Kidney glomerular epithelial cell (primary cell): Measurements from ENCODE around the gene ISCA1.

ENCODE experiments used
- DNase-seq: peaks from one replicate; lab custom pipeline; 2025; lab: John Stamatoyannopoulos, UW

The ISCA1 gene

DNA sequence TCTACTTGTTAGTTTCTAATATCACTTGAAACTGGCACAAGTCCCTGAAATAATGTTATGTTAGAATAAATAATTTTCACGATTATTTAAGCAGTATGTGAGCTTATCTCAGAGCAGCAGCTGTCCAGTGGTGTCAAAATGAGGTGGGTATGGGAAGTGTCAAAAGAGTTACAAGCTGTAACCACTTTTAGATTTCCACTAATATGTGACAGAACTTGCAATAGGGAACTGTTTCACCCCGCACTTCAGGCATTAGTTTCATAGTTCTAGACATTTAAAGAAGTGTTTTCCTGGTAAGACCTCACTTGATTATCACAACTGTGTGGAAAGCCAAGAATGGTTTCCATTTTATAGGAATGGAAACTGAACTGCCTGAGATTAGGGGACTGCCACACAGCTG, 2.9 kb upstream of the ISCA1 start:
- DNase-seq, result no peak

DNA sequence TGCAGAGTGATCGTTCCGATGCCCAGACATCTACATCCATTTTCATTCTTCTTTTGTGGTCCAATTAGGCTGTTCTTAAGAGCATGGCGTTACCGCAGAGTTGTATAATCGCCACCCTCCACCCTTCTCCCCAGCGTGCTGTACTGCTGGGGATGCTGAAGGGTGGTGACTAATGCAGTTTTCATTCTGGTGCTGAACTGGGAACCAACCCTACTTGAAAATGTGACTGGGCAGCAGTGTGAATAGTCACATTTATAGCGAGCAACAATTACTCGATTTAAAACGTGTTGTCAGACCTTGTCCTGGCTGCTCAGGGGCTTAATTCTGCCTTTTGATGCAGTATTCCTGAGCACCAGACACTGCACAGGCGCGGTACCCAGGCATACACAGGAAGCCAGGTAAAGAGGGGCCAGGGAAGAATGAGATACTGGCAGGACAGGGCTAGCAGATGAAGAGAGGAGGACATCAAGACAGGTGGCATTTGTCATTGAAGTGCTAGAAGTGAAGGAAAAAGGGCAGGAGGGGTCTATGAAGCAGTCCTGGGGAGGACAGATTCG, 719 bp upstream of the ISCA1 start:
- peak; percentile 75 for DNase-seq

- no peak for DNase-seq
These were observed 703 bp downstream of the ISCA1 start for GRCh38 chr9:86281593-86282076.

GRCh38 chr9:86280580-86280979, 1.8 kb downstream of the ISCA1 start:
- DNase-seq, result no peak

DNA sequence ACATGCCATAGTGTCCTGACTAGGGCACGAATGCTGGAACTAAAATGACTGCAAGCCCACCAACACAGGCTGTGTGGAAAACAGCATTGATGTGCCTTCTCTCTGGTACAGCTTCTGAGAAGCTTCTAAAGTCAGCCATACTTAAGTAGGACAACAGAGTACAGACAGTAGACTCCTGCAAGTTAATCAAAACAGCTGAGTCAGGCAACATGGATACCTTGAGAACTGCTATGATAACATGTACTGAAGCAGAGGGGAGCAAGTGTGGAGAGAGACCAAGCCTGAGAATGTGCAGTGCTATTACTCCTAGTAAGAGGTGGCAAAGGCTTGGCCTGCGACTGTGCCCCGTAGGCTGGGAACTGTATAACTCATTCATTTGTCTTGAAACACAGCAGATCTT, 2.5 kb downstream of the ISCA1 start:
- DNase-seq, result no peak

GRCh38 chr9:86277072-86277471, 5.3 kb downstream of the ISCA1 start:
- DNase-seq, result no peak

DNA sequence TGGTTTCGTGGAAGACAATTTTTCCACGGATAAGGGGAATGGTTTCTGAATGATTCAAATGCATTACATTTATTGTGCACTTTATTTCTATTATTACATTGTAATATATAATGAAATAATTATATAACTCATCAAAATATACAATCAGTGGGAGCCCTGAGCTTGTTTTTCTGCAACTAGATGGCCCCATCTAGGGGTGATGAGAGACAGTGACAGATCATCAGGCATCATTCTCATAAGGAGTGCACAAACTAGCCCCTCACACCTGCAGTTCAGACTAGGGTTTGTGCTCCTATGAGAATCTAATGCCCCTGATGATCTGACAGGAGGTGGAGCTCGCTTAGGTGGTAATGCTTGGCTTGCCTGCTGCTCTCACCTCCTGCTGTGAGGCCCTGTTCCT, 6.4 kb downstream of the ISCA1 start:
- no peak for DNase-seq

GRCh38 chr9:86274821-86275643, 7.3 kb downstream of the ISCA1 start:
- DNase-seq, result no peak

DNA sequence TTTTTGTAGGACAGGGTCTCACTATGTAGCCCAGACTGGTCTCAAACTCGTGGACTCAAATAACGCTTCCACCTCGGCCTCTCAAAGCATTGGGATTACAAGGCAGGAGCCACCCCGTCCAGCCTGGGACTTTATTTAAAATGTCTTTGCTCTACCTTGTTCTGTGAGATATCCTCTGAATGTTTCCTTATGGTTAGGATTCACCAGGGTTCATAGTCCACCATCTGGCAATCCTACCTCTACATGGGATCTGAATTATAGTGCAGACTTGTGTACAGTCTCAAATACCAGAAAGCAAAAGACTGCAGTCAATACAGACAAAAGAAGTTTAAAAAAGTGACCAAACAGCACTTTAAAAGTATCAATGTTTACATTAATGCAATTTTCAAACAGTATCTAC, 10.1 kb downstream of the ISCA1 start:
- no peak for DNase-seq

- no peak for DNase-seq
These were observed 18.5 kb downstream of the ISCA1 start for GRCh38 chr9:86263876-86264275.

DNA sequence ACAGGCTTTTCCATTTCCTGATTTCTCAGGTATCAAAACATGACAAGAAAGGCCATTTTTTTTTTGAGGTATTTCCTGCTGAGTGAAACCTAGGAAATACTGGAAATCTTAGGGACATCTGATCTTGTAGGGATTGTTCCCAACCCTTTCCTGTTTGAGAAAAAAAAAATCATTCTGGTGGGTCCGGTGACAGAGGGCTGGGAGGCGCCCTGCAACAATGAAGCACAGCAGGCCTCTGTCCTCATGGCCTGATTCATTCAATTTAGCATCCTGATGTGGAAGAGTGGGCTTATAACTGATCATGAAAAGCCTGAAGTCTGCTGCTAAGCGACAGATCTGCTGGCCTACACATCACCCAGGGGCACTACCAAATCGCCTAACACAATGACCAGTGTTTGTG, 19.8 kb downstream of the ISCA1 start:
- no peak for DNase-seq

DNA sequence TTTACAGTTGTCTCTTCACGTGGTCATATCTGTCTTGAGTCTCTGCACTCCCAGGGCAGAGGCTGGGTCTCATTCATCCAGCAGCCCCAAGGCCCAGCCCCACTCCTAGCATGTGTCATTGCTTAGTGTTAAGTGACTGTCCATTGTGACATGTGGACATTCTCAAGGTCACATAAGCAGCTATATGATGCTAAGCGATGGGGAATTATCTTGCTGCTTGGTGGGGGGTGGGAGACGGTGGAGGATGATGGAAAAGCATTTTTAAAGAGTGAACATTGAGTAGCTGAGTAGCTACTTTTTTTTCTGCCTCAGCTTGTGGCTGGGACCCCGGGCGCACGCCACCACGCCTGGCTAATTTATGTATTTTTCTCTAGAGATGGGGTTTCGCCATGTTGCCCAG, 22.8 kb downstream of the ISCA1 start, which contains the start of gene C9orf153:
Gene C9orf153 (minus strand): TSS at position 101 of the 400 bp plus-strand sequence. CDS start 30,054 bp downstream, outside the sequence.
- DNase-seq, result no peak

GRCh38 chr9:86257391-86257790, 24.9 kb downstream of the ISCA1 start:
- DNase-seq, result no peak

- DNase-seq, result no peak
These were observed 25.7 kb downstream of the ISCA1 start for GRCh38 chr9:86256653-86257052.

DNA sequence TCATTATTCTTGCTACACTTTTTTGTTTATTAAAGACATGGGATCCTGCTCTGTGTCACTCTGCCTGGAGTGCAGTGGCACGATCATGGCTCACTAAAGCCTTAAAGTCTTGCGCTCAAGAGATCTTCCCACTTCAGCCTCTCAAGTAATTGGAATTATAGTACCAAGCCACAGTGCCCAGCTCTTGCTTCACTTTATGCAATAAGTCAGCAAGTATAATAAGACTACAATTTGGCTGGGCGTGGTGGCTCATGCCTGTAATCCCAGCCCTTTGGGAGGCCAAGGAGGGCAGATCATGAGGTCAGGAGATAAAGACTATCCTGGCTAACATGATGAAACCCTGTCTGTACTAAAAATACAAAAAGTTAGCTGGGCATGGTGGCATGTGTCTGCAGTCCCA, 28.8 kb downstream of the ISCA1 start:
- no peak for DNase-seq

- DNase-seq, result no peak
These were observed 29.5 kb downstream of the ISCA1 start for GRCh38 chr9:86252870-86253269.

DNA sequence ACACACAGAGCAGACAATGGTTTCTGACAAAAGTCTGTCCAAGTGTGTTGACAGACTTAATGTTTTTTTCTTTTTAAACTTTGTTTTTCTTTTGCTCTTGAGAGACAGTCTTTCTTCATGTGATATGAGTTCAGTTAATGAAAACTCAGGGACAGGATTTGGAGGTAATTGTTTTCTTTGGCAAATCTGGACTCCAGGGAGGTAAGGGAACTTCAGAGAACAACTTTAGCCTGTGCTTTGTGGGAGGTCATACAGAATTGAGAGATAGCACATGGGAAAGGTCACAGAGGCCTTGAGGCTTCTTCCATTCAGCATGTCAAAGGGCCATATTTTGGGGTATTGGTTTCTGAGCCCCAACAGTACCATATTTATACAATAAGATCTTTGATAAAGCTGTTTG, 32.2 kb downstream of the ISCA1 start:
- no peak for DNase-seq

DNA sequence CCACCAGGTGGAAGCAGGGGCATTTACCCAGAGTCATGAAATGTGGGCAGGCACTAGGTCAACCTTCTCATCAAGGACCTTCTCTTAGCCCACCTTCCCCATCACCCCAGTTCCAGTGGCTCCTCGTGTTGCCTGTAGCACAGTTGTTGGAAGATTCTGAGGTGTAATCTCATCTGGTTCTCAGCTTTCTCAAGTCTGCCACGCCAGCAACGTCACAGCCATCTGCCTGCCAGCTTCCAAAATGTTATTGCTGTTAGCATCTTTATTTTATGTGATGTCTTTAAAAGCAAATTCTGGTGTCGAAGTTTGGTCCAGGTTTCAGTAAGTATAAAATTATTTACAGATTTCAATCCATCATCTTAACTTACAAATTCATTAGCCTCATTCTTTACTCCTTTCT, 33.6 kb downstream of the ISCA1 start:
- DNase-seq, result no peak

DNA sequence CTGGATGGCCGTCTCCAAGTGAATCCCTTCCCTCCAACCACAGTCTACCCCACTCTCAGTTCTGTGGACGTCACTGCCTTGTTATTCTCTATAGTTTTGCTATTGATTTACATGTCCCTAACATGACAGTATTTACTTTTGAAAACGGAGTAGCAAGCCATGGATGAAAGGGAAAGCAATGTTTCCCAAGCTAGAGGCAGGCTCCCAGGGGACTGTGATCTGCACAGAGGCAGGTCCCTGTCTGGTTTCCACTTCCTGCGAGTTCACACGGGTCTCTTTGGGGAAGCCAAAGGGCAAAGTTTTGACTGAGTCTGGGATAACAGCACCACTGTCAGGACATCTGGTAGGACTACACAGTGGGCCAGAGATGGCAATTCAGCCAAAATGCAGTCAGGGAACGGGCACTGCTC, 35.6 kb downstream of the ISCA1 start:
- DNase-seq, result no peak

GRCh38 chr9:86242071-86242470, 40.3 kb downstream of the ISCA1 start:
- no peak for DNase-seq

DNA sequence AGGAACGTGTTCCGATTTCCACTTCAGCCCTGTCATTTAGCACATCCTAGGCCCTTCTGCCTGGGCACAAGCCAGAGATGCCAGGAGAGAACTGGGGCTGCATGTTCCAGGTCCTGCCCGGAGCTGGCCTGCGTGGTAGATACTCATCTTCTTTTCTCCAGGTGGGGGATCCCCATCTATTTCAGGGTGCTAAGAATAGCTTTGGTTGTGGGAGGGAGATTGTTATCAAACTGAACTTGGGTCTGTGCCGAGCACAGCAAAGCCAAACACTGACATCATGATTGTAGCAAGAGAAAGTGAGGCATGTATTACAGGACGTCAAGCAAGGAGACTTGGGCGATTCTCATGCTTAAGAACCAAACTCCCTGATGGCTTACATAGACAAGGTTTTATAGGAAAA, 41.1 kb downstream of the ISCA1 start:
- DNase-seq, result no peak

GRCh38 chr9:86238861-86239770, 43.2 kb downstream of the ISCA1 start:
- no peak for DNase-seq

DNA sequence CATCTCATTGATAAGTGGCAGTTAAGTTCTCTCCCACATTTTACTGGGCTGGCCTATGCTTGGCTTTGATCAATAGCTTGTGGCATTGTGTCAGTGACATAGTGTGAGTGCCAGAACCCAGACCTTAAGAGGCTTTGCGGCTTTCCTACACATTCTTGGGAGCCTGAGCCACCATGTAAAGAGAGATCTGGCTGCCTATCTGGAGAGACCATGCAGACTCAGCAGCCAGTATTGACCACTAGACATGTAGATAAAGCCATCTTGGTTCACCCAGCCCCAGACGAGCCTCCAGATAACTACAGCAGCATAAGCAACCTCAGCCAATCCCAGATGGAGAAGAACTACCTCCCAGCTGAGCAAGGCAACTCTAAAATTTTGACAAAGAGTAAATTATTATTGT, 51.5 kb downstream of the ISCA1 start:
- DNase-seq, result no peak
